Measurements from ENCODE around the gene PIKFYVE.

GRCh38 chr2:208239770-208240493, 26.1 kb upstream of the PIKFYVE start:
- TF ChIP-seq POLR2A (IDR thresholded peaks at IDR 0.05) (no peak), CTCF (IDR thresholded peaks at IDR 0.05) (no peak)

All from tibial nerve (tissue), 3 donors.